SKM-1 (cell line): ENCODE results near the gene UPB1.
A peak's percentile ranks its signal among the peaks of the same experiment; 100 is the strongest.
"Not testable (repeated sequence)": the region's sequence is repeated elsewhere in the genome, so short reads cannot be mapped to it uniquely, and the experiment has no call there.

Source experiments
- DNase-seq: peaks from one replicate; lab custom pipeline; 2025; ENCODE audit not compliant: unreplicated experiment; lab: John Stamatoyannopoulos, UW

UPB1 gene

DNA sequence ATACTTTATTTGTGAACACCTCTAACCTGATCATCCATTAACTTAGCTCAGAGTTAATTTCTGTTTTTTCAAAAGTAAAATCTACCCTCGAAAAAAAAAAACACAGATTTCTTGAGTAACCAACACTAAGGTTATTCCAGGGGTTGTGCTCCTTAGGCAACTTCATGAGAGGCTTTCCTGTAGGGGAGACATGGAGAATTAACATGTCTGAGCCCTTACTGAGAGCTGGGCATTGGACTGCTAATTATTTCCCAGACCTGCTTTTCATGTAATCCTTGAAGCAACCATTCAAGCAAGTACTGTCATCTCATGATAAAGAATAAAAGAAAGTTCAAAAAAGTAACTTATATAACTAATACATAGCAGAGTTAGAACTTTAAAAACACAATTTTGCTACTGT lies 13.5 kb upstream of the UPB1 start:
- DNase-seq: no peak

DNA sequence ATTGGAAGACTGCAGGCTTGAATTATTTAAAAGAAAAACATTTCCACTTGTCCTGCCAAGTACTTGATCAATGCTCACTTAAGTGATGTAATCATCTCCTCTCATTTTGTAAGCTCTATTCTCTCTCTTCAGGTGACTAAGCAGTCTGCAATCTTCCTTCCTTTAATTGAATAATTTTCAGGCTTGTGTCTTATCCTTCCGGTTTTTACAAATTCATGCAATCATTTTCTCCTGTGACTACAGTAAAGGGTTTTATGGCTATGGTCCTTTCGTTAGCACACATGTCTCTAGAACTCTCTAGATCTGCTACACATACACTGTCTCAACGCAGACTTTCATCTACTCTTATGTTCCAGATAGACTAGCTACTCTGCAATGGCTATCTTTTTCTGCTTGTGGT lies 12.6 kb upstream of the UPB1 start:
- DNase-seq: peak; percentile 91

DNA sequence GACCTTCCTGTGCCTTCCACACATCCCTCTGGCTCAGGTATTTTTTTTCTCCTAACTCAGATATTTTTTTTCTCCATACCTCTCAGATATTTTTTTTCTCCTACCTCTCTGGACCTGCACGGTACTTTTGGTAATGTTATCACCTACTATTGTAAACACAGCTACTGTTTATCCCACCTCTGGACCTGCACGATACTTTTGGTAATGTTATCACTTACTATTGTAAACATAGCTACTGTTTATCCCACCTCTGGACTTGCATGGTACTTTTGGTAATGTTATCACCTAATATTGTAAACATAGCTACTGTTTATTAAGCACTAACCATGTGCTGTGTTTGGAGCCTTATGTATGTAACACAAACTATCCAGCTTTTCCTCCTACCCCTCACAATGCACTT lies 12.1 kb upstream of the UPB1 start:
- DNase-seq: no peak

DNA sequence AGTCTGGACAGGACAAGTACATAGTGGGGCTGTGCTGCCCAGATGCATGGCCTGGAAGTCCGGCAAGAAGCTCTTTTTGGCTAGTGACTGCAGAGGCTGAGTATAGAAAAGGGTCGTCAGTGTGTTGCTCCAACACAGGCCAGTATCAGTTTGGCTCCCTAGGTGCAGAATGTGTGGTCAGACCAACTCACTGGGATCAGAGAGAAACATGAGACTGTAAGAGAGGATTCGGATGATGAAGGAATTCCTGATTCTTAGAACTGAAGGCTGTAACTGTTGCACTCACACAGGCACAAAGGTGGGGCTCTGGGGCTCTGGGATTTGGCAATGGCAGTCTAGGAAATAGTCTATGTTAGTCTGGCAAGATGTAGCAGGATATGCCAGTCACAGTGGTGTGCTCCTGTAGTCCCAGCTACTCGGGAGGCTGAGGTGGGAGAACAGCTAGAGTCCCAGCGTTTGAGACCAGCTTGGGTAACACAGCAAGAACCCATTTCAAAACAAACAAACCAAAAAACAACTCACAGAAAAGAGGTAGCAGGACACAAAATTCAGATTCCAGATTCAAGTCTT lies 11.1 kb upstream of the UPB1 start:
- no peak for DNase-seq

DNA sequence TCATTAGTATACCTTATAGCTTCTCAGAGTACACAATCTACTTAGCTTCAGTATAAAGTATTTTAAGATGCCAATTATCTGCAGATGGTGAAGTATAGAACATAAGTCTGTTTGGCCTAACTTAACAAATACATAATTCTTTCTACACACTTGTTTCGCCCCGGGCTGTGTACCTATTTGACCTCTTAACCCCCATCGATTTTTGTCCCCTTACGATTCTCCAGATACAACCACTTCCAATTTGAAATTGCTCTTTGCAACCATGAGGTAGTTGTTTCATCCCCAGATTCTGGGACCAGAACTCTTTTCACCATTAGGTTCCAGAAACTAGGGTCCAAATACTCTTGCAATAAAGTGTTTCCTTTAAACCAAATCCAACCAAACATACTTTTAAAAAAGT lies 10.0 kb upstream of the UPB1 start:
- DNase-seq: no peak

DNA sequence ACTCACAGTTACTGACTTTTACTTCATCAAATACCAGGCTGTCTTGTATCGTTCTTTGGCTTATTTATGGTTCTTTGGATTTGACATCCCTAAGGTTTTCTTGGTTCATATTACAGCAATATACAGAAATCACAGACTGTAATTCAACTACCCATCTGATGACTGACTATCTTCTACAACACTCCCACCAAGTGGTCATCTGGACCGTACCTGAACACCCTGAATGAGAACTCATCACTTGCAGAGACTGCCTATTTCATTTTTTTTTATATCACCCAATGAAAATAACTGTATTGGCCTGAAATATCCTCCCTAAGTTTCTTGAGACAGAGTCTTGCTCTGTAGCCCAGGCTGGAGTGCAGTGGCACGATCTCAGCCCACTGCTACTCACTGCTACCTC lies 9.5 kb upstream of the UPB1 start:
- DNase-seq: no peak

DNA sequence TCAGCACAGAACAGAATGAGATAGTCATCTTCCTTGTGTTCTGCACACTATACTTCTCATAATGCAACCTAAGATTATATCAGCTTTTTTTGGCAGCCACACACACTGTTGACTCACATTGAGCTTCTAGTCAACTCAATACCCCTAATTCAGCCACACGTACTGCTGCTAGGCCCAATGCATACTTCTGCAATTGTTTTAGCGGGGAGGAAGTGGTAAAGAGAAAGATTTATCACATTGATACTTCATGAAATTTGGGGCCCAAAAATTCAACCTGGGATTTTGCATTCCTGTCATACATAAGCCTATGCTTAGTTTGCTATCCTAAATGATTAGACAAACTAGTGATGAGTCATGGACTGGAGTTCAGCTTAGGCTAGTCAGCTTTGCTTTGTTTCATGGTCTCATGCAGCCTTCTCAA lies 8.6 kb upstream of the UPB1 start:
- DNase-seq: no peak

DNA sequence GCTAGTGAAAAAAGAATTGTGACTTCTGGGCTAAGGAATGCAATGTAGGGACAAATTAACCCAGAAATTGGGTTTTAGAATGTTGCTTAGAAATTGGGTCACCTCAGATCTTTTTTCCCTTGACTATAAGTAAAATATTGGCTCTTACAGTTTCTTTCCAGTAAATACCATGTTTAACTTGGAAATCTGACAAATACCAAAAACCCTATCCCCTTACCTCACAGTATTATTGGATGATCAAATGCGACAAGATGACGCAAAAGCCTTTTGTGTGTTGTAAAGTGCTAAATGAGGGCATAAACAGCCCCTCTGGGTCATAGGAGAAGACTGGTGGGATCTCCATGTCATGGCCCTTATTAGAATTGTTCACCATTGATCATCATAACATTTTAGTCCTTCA lies 6.1 kb upstream of the UPB1 start:
- DNase-seq: no peak

DNA sequence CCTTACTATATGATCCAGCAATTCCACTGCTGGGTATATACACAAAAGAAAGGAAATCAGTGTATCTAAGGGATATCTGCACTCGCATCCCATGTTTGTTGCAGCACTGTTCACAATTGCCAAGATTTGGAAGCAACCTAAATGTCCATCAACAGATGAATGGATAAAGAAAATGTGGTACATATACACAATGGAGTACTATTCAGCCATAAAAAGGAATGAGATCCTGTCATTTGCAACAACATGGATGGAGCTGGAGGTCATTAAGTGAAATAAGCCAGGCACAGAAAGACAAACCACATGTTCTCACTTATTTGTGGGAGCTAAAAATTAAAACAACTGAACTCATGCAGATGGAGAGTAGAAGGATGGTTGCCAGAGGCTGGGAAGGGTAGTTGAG lies 5.7 kb upstream of the UPB1 start:
- DNase-seq: not testable (repeated sequence)

DNA sequence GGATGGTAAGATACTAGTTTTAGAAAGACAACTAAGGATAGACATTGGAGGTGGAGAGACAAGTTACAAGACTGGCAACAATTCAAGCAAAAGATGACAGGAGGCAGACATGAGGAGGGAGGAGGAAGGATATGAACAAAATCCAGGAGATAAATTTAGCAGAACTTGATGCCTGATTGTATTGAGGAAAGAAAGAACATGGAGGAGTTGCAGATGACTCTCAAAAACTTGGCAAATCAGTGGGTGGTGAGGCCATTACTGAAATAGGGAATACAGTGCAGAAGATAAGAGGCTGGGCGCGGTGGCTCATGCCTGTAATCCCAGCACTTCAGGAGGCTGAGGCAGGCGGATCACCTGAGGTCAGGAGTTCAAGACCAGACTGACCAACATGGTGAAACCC lies 2.7 kb upstream of the UPB1 start:
- no peak for DNase-seq

DNA sequence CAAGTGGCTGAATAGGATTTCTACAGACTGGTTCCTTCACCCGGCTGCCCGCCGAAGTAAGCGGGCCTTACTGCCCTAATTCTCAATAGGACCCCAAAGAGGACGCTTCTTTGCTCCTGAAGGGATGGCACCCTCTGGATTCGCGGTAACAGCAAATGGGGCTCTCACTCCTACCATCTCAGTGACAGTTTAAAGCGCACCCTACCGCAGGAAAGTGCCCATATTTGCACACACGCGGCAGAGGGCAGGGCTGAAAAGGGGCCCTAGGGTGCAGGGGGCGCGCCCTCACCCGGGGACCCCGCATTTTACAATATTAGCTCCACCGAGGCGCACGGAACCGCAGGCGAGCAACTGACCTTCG lies 985 bp upstream of the UPB1 start:
- no peak for DNase-seq

DNA sequence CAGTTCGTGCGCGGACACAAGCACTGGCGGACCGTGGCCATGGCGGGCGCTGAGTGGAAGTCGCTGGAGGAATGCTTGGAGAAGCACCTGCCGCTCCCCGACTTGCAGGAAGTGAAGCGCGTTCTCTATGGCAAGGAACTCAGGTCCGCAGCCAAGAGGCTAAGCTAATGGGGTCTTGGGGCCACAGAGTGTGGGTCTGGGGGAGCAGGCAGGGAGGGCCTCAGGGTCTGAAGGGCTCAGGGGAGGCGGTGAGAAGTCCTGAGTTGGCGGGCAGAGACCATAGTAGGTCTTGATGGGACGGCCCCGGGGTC lies 188 bp downstream of the UPB1 start:
- DNase-seq: no peak

DNA sequence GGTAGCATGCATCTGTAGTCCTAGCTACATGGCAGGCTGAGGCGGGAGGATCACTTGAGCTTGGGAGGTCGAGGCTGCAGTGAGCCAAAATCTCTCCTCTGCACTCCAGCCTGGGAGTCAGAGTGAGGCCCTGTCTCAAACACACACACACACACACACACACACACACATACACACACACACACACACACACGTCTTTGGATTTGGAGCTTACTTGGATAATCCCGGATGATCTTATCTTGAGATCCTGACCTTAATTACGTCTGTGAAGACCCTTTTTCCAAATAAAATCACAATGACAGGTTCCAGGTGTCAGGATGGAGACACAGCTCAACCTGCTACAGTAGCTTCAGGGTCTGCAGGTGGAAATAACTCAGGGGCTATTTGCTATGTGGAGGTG lies 1.1 kb downstream of the UPB1 start:
- no peak for DNase-seq

DNA sequence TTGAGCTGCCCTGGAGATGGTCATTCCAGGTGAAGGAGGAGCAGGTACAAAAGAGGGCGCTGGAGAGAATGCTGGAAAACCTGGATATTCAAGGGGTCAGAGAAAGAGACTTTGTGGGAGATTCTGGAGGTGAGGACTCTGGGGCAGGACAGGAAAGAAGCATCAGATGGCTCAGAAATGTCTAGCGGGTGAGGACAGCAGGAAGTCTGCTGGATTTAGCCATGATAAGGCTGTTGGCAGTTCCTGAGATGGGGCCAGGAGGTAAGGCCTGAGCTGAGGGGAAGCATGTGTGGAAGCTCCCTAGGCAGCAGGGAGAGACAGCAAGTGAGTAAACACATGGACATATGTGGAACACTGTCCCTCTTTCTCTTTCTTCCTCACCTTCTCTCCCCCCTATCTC lies 1.5 kb downstream of the UPB1 start:
- DNase-seq: no peak

DNA sequence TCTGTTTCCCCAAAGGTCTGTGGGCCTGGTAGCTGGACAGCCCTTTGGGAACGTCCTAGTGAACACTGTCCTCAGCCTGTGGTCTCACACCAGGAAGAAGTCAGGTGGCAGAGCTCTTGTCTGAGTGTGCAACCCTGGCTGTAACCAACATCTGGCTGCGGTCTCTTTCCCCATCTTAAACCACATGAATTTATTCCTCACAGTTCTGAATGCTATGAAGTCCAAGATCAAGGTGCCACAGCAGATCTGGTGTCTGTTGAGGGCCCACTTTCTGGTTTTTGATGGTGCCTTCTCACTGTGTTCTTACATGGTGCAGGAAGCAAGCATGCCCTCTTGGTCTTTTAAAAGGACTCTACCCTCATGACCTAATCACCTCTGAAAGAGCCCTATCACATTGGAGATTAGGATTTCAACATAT lies 2.7 kb downstream of the UPB1 start:
- DNase-seq: peak; percentile 61

DNA sequence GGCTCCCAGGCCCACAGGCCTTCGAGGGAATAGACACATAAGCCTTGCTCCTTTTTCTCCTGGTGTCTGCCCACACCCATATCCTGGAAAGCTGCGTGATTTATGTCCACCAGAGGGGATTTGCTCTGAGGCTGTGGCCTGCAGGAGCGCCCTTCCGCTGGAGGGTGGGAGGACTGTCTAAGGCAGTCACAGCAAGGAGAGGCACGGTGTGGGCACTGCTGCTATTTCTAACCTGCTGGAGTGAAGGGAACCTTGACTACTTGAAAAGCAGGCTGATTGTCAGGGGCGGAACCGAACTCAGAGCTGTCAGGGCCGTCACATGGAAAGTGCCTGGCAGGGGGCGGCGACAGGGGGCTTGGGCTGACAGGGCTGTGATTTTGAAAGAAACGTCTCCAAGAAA lies 3.7 kb downstream of the UPB1 start:
- DNase-seq: no peak

DNA sequence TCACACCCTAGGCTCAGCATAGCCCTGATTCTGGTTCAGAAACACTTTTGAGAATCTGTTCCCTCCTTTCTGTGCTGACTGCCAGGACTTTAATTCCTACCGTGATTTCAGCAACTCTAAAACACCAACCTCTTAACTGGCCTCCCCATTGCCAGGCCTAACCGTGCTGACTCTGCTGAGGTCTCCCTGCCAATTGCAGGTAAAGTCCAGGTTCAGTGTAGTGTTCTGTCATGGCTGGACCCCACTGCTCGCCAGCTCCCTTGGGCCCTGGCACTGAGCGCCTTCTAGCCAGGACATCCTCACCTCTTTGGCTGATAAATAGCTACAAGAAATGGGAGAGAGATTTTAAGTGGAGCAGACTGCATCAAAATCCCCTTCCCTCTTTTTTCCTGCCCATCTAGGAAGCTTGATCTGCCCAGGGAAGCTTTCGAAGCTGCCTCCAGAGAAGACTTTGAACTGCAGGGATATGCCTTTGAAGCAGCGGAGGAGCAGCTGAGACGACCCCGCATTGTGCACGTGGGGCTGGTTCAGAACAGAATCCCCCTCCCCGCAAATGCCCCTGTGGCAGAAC lies 4.7 kb downstream of the UPB1 start:
- DNase-seq: no peak

DNA sequence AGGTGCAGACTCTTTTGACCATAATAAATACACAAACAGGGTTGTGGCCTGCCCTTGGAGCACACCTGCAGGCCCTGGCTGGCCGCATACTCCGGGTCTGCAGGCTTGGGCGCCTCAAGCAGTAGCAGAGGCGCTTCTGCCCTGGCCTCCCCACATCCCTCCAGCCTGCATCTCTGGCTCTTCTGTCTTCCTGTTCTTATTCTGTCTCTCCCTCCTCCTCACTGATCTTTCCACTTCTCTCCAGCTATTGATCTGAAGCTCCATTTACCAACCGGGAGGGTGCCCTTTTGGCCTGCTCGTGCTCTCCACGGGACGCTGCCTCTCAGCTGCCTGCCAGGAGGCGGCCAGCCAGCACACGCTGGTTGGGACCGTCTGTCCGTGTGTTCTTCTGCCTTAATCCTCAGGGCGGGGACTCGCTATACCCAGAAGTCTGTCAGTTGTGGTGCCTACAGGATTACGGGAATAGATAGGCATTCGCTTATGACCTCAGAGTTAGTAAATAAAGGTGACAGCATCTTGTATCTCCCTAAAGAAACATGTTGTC lies 5.2 kb downstream of the UPB1 start:
- no peak for DNase-seq

DNA sequence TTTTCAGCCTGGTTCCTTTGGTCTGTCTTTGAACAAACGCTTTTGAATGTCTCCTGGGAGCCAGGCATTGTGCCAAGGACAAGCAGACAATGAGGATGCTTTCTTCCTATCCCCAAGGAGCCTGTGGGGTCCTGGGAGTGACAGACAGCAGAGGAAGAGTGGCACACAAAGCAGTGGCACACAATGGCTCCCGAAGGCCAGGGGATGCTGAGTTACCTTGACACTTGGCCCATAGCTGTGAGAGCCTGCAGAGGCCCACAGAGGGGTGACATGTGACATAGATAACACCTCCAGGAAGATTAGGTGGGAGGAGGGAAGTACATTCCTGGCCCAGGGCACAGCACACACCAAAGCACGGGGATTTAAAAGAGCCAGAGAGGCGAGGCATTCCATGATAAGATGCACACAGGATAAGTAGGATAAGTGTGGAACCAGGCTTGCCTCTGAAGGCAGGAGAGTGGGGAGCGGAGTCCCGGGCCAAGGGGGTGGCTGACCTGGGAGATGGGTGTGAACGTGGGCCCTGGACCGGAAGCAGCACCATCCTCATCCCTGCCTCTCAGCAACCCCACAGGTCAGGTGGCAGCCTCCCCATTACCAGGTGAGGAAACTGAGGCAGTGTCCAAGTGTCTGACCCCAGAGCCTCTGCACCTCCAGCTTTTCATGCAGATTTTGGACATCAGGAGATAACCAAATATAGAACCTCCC lies 6.3 kb downstream of the UPB1 start:
- DNase-seq: no peak

DNA sequence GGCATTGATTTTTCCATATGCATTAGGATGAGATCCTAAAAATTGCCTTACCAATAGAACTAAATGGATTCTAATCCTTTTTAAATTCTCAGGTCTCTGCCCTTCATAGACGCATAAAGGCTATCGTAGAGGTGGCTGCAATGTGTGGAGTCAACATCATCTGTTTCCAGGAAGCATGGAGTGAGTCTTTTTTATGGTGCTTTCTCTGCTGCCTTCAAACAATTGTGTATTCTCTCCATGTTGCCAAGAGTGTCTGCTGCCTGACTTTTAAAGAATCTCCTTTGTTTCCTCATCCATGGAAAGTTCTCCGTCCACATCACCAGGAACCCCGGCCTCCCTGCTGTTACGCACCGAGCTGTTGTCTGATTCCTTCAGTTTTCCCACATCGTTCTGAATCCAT lies 6.9 kb downstream of the UPB1 start:
- no peak for DNase-seq

DNA sequence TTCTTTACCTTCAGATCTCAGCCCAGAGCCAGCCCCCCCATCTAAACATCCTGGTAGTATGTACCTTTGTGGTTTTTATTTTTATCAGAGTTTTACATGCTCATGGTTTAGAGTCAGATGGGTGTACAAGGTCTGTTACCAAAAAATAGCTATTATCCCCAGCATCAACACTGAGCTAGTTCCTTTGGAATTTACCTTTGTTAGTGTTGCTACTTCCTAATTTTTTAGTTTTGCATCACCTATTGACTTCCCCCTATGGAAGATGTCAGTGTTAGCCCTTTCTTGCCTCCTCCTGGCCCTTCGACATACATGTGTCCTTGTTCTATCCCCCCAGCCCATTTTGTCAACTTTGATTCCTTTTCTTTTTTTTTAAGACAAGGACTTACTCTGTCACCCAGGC lies 7.4 kb downstream of the UPB1 start:
- no peak for DNase-seq

DNA sequence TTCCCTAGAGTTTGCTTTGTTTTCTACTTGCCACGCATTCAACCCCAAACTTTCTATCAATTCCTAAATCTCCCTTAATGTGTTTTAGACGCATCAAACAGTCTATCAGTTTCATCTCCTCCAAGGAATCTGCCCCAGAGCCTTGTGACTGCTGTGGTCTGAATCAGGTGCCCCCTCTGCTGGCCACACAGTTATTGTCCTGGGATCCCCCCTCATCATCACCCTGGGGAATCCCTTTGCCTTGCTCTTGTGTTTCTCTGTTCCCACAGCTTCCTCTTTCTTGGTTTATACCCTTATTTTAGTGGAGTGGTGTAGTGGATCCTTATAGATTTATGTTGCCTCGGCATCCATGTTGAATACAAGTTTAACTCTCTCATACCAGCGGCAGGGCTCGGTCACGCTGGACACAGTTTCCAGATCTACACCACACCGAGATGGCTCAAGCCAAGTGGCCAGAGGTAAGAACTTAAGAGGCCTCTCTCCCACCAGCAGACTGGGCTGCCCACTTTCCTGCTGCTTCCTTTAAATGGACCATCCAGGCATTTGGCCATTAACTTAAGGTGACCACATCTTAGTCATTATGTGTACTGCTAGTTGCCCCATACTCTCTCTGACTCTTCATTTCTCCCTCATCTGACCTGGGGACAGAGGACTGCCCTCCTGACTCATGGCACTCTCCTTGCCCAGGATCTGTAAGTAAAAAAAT lies 8.2 kb downstream of the UPB1 start:
- peak; percentile 81 for DNase-seq
